BLaER1 treated with 17β-estradiol and CSF1 and Interleukin-3, amounts not matched to agents 10 nM and 100 nM (cell line): ENCODE data around the gene CDCA4.

Experiments
- H3K27ac ChIP-seq, 11 experiments: shearing (Covaris generic); formaldehyde crosslinking; 2 replicates each; pipeline ENCODE4 v1.8.1; 2022
- H3K27me3 ChIP-seq, 11 experiments: shearing (Covaris generic); formaldehyde crosslinking; 2 replicates each; pipeline ENCODE4 v1.8.1; 2022
- H3K36me3 ChIP-seq, 11 experiments: shearing (Covaris generic); formaldehyde crosslinking; 2 replicates each; pipeline ENCODE4 v1.8.1; 2022
- H3K4me1 ChIP-seq, 10 experiments: shearing (Covaris generic); formaldehyde crosslinking; 2 replicates each; pipeline ENCODE4 v1.8.1; 2022
- H3K4me2 ChIP-seq, 11 experiments: shearing (Covaris generic); formaldehyde crosslinking; 2 replicates each; pipeline ENCODE4 v1.8.1; 2022
- H3K4me3 ChIP-seq, 10 experiments: shearing (Covaris generic); formaldehyde crosslinking; 2 replicates each; pipeline ENCODE4 v1.8.1; 2022
- H3K9ac ChIP-seq, 11 experiments: shearing (Covaris generic); formaldehyde crosslinking; 2 replicates each; pipeline ENCODE4 v1.8.1; 2022
- H3K9me3 ChIP-seq, 11 experiments: shearing (Covaris generic); formaldehyde crosslinking; replicated peaks in 1 of 11; 2 replicates each; pipeline ENCODE4 v1.8.1; 2022
- H4K20me1 ChIP-seq, 11 experiments: shearing (Covaris generic); formaldehyde crosslinking; 2 replicates each; pipeline ENCODE4 v1.8.1; 2022
- Cebpa-rat ChIP-seq, 11 experiments: shearing (Covaris generic); IDR thresholded peaks; 2 replicates each; pipeline ENCODE4 v1.8.1; 2022

The CDCA4 gene

GRCh38 chr14:104981699-104982541 is 39.0 kb downstream of the CDCA4 start:
- Histone ChIP-seq H3K36me3 (no peaks in the 10 kb centered on the region), H4K20me1 (peaks cover 0 to 20% (median 7%) of the 10 kb centered on the region in 11 experiments; a peak in 10 of 22 replicates), H3K4me1 (peaks cover 48 to 91% (median 81%) of the 10 kb centered on the region in 10 experiments), H3K27ac (peak overlapping the region in 8 of 11 experiments; percentile 9 to 64 (median 38); a peak in 10 of 22 replicates), H3K9ac (peak overlapping the region in 8 of 11 experiments; percentile 17 to 62 (median 40); a peak in 11 of 22 replicates), H3K4me3 (no peak overlapping the region), H3K27me3 (peaks cover 0 to 12% (median 0%) of the 10 kb centered on the region in 11 experiments; a peak in 5 of 22 replicates), H3K4me2 (peak overlapping the region; percentile 71 to 100 (median 87)), H3K9me3 (no peaks in the 10 kb centered on the region)
- no peak for TF ChIP-seq Cebpa-rat (IDR thresholded peaks at IDR 0.05)

GRCh38 chr14:104980611-104981531 is 40.0 kb downstream of the CDCA4 start:
- Histone ChIP-seq H3K9ac (peak overlapping the region in 5 of 11 experiments; percentile 2 to 62 (median 61); a peak in 8 of 22 replicates), H3K4me2 (peak overlapping the region; percentile 71 to 100 (median 87); a peak in 20 of 22 replicates), H3K4me3 (no peak overlapping the region), H3K4me1 (peaks cover 41 to 89% (median 80%) of the 10 kb centered on the region in 10 experiments), H3K36me3 (no peaks in the 10 kb centered on the region), H3K9me3 (no peaks in the 10 kb centered on the region), H3K27me3 (peaks cover 0 to 12% (median 0%) of the 10 kb centered on the region in 11 experiments; a peak in 5 of 22 replicates), H3K27ac (peak overlapping the region in 5 of 11 experiments; percentile 9 to 64 (median 38); a peak in 7 of 22 replicates), H4K20me1 (peaks cover 0 to 27% (median 10%) of the 10 kb centered on the region in 11 experiments; a peak in 10 of 22 replicates)
- TF ChIP-seq Cebpa-rat (IDR thresholded peaks at IDR 0.05): no peak

- peaks cover 39 to 92% (median 80%) of the 10 kb centered on the region in 10 experiments for H3K4me1 ChIP-seq
- TF ChIP-seq Cebpa-rat (IDR thresholded peaks at IDR 0.05): no peak
Measured at GRCh38 chr14:104979758-104980610, 40.9 kb downstream of the CDCA4 start.

DNA sequence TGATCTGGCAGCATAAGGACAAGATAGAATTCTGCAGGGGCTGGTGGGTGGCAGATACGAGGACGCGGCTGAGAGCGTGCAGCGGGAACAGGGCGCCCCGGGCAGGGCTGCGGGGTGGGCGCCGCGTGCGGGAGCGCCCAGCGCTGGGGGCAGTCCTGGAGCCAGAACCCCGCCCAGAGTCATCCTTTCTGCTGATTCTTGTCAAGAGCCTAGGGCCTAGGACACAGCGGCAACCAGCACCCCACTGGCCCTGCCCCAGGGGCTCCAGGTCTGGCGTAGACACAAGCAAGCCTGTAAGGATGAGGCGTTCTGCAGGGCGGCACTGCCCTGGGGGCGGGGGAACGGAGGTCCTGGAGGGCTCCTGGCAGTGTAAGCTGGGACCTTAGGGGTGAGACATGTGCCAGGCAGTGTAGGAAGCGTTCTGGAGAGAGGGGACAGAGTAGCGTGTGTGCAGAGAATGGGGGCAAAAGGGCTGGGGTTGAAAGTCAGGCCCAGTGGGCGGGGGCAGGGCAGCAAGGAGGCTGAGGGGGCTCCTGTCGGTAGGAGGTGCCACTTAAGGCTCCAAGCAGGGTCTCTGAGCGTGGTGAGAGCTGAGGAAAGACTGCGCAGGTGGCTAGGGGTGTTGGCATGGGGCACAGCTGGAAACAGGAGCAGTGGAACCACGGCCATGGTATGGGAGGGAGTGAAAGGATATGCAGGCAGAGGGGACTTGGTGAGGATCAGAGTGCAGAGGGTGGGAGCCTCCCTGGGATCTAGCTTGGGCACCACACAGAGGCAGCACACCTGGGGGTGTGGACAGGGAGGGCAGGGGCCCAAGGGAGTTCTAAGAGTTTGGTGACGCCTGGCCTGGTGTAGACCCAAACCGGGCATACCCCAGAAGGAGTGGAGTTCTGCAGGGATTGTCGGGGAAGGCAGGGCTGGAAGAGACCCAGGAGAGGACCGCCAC is 41.9 kb downstream of the CDCA4 start:
- peak overlapping the region in 3 of 10 experiments; percentile 17 to 55 (median 43); a peak in 4 of 20 replicates for H3K4me3 ChIP-seq
- no peaks in the 10 kb centered on the region for H3K36me3 ChIP-seq
- peaks cover 0 to 12% (median 0%) of the 10 kb centered on the region in 11 experiments; a peak in 5 of 22 replicates for H3K27me3 ChIP-seq
- H3K4me1 ChIP-seq: peaks cover 36 to 82% (median 70%) of the 10 kb centered on the region in 10 experiments
- H3K27ac ChIP-seq: no peak overlapping the region
- no peak overlapping the region for H3K9ac ChIP-seq
- H3K9me3 ChIP-seq: no peaks in the 10 kb centered on the region
- H3K4me2 ChIP-seq: peak overlapping the region; percentile 42 to 99 (median 68)
- no peak for TF ChIP-seq Cebpa-rat (IDR thresholded peaks at IDR 0.05)
- H4K20me1 ChIP-seq: peaks cover 0 to 37% (median 13%) of the 10 kb centered on the region in 11 experiments; a peak in 11 of 22 replicates

More at GRCh38 chr14:104979758-104980610, 40.9 kb downstream of the CDCA4 start:
- Histone ChIP-seq H3K4me3 (no peak overlapping the region), H4K20me1 (peaks cover 0 to 32% (median 13%) of the 10 kb centered on the region in 11 experiments; a peak in 11 of 22 replicates), H3K9me3 (no peaks in the 10 kb centered on the region), H3K36me3 (no peaks in the 10 kb centered on the region), H3K27me3 (peaks cover 0 to 12% (median 0%) of the 10 kb centered on the region in 11 experiments; a peak in 5 of 22 replicates), H3K4me2 (peak overlapping the region in 5 of 11 experiments; percentile 8 to 100 (median 99); a peak in 6 of 22 replicates), H3K27ac (no peak overlapping the region), H3K9ac (no peak overlapping the region)

DNA sequence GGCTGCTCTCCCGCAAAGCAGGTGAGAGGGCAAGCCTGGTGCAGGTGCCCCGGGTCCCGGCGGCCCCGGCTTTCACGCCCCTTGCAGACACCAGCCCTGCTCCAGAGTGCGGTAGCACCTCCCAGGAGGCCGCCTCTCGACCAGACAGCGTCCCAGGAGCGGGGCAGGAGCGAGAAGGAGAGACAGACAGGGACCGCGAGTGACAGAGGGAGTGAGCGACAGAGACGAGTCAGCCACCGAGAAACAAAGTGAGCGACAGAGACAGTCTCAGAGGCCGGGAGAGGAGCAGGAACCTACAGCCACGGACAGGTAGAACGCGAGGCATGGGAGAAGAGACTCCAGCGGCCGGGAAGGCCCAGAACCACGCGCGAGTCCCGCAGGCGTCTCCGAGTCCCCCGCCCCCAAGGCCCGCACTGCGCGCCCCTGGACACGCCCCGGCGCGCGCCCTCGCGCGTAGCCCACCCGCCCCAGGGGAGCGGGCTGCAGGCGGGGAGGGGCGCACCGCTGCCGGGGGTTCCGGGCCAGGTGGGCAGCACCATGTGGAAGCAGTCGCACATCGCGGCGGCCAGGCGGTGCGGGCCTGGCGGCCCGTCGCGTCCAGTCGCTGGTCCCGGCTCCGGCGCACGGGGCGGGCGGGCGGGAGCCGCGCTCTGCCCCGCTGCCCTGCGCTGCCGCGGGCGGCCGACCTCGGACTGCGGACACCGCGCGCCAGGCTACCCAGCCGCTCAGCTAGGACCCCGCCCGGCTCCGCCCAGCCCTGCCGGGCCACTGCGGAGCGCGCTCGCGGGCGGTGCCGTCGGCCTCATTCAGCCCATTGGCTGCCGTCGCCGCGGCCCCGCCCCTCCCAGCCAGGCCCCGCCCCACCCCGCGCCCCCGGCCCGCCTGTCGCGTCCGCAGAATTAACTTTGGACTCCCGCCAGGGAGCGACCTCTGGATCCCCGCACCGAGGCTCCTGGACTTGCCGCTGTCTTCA is 42.9 kb downstream of the CDCA4 start, which contains the start of gene AHNAK2:
TSS of gene AHNAK2 (minus strand) at position 694 of the 973 bp plus-strand sequence. CDS start at position 557, 137 bp downstream.
- Histone ChIP-seq H3K36me3 (no peaks in the 10 kb centered on the region), H3K4me2 (peak within 1 kb of the TSS; percentile 70 to 100 (median 98)), H3K9me3 (no peaks in the 10 kb centered on the region), H4K20me1 (peaks cover 0 to 39% (median 13%) of the 10 kb centered on the region in 11 experiments; a peak in 11 of 22 replicates), H3K4me1 (peaks cover 34 to 77% (median 66%) of the 10 kb centered on the region in 10 experiments), H3K27me3 (peaks cover 0 to 12% (median 0%) of the 10 kb centered on the region in 11 experiments; a peak in 5 of 22 replicates), H3K4me3 (peak within 1 kb of the TSS; percentile 48 to 70 (median 60)), H3K27ac (peak within 1 kb of the TSS in 2 of 11 experiments; percentile 4 to 34; a peak in 2 of 22 replicates), H3K9ac (peak within 1 kb of the TSS; percentile 38 to 76 (median 64); a peak in 19 of 22 replicates)
- TF ChIP-seq Cebpa-rat (IDR thresholded peaks at IDR 0.05): no peak
